MCF 10A (cell line): ENCODE results near the gene MAPK1. TPM values are rescaled to one million over a fixed set of nuclear protein-coding genes. Genes with fewer than 3 reads are reported as not detected.
"Not testable (repeated sequence)": the region's sequence is repeated elsewhere in the genome, so short reads cannot be mapped to it uniquely, and the experiment has no call there.

ENCODE experiments used
- BruUV-seq: library from RNA; stranded (reverse); fragments of 400-500 nt; replicated peaks from 2 replicates; lab custom pipeline; 2021; lab: Mats Ljungman, UMichigan
- CTCF ChIA-PET: fragments of 300-600 bp; sonication (Branson Sonifier 250); formaldehyde crosslinking; extraction: SDS; loops from one replicate; lab custom pipeline; 2021; ENCODE audit warnings: antibody characterized with exemption, inconsistent platforms; lab: Yijun Ruan, JAX
- POLR2A ChIA-PET: fragments of 300-600, 350-650 bp; sonication (Branson Sonifier 250); formaldehyde crosslinking; extraction: SDS; loops from one replicate; lab custom pipeline; 2020; ENCODE audit warnings: antibody characterized with exemption, inconsistent platforms; lab: Yijun Ruan, JAX
- DNase-seq: peaks from one replicate; pipeline ENCODE4 v3.0.0-alpha.2; 2018; ENCODE audit not compliant: unreplicated experiment
- H3K27ac Mint-ChIP-seq: one replicate; pipeline ENCODE4 v1.8.0; 2022; ENCODE audit warnings: mild to moderate bottlenecking, low read depth, mixed read lengths; ENCODE audit not compliant: unreplicated experiment
- H3K27me3 Mint-ChIP-seq: one replicate; pipeline ENCODE4 v1.8.0; 2022; ENCODE audit warnings: mixed read lengths; ENCODE audit not compliant: insufficient read depth, unreplicated experiment
- H3K36me3 Mint-ChIP-seq: one replicate; pipeline ENCODE4 v1.8.0; 2022; ENCODE audit warnings: mild to moderate bottlenecking, moderate library complexity, mixed read lengths; ENCODE audit not compliant: insufficient read depth, unreplicated experiment
- H3K4me1 Mint-ChIP-seq: one replicate; pipeline ENCODE4 v1.8.0; 2022; ENCODE audit warnings: mixed read lengths; ENCODE audit not compliant: insufficient read depth, unreplicated experiment
- H3K4me3 Mint-ChIP-seq: one replicate; pipeline ENCODE4 v1.8.0; 2022; ENCODE audit warnings: mild to moderate bottlenecking, moderate library complexity, mixed read lengths; ENCODE audit not compliant: unreplicated experiment
- H3K9me3 Mint-ChIP-seq: one replicate; pipeline ENCODE4 v1.8.0; 2022; ENCODE audit warnings: mixed read lengths; ENCODE audit not compliant: unreplicated experiment
- CTCF ChIP-seq: fragments of 200-600 bp; IDR thresholded peaks from one replicate; pipeline ENCODE4 v1.8.0; 2022; ENCODE audit warnings: antibody characterized with exemption, mild to moderate bottlenecking; ENCODE audit not compliant: unreplicated experiment
- intact Hi-C: fragments of 100-400 bp; cut with micrococcal nuclease; formaldehyde crosslinking; loops from 2 replicates; pipeline ENCODE4 v1.14.1; 2022
- total RNA-seq: library from RNA; stranded (reverse); gene quantifications from 2 replicates; pipeline ENCODE4 v1.2.3, GENCODE V29; 2022

The MAPK1 gene
- total RNA-seq, 1 experiment from 2014 or later: 123 TPM

DNA sequence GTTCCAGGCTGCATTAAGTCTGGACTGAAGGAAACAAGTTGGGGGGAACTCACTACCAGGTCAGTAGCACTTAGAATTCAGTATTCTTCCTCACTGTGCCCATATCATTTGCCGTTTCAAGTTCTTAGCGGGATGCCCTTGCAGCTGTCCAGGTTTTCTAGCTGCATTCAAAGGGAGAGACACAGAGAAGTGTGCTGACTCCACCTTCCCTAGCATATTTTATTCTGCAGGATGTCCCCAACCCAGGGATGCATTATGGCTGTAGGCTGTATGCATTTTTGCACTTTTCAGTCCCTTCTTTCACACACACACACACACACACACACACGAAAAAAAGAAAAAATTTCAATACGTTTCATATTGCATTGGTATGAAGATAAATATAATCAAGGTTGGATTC lies 35.8 kb upstream of the MAPK1 start:
- CTCF ChIA-PET: no interaction called here
- Mint-ChIP-seq H3K4me3 (no peak overlapping the region), H3K9me3 (no peaks in the 10 kb centered on the region), H3K27me3 (no peaks in the 10 kb centered on the region), H3K4me1 (no peaks in the 10 kb centered on the region), H3K36me3 (no peaks in the 10 kb centered on the region), H3K27ac (no peak overlapping the region)
- BruUV-seq: no TSS peak
- no peak for TF ChIP-seq CTCF
- POLR2A ChIA-PET: no interaction called here
- DNase-seq: no peak
- intact Hi-C loops: no loop called here

- POLR2A ChIA-PET: no interaction called here
- no TSS peak for BruUV-seq
- Mint-ChIP-seq H3K9me3 (no peaks in the 10 kb centered on the region), H3K4me3 (no peak overlapping the region), H3K27me3 (no peaks in the 10 kb centered on the region), H3K36me3 (no peaks in the 10 kb centered on the region), H3K4me1 (no peaks in the 10 kb centered on the region), H3K27ac (no peak overlapping the region)
- no peak for DNase-seq
- TF ChIP-seq CTCF: no peak
- intact Hi-C loops: no loop called here
- CTCF ChIA-PET: interaction anchor here (0.8 kb wide), 1 partner anchor 36 kb away, joined by 3 read pairs; no protein-coding TSS in a partner anchor
Observed at GRCh38 chr22:21902296-21903087, 35.0 kb upstream of the MAPK1 start.

GRCh38 chr22:21898354-21898896 lies 31.0 kb upstream of the MAPK1 start:
- BruUV-seq: no TSS peak
- Mint-ChIP-seq H3K27me3 (no peaks in the 10 kb centered on the region), H3K36me3 (no peaks in the 10 kb centered on the region), H3K4me1 (no peaks in the 10 kb centered on the region), H3K9me3 (no peaks in the 10 kb centered on the region), H3K27ac (no peak overlapping the region), H3K4me3 (no peak overlapping the region)
- DNase-seq: no peak
- intact Hi-C loops: no loop called here
- ChIA-PET CTCF (no interaction called here), POLR2A (no interaction called here)
- no peak for TF ChIP-seq CTCF

GRCh38 chr22:21896951-21897513 lies 29.6 kb upstream of the MAPK1 start:
- DNase-seq: no peak
- POLR2A ChIA-PET: interaction anchor here (0.6 kb wide), 1 partner anchor 10 kb away, joined by 3 read pairs; no protein-coding TSS in a partner anchor
- intact Hi-C loops: no loop called here
- Mint-ChIP-seq H3K27me3 (no peaks in the 10 kb centered on the region), H3K36me3 (no peaks in the 10 kb centered on the region), H3K9me3 (no peaks in the 10 kb centered on the region), H3K4me3 (no peak overlapping the region), H3K27ac (no peak overlapping the region), H3K4me1 (no peaks in the 10 kb centered on the region)
- CTCF ChIA-PET: interaction anchor here (0.9 kb wide), 1 partner anchor 24 kb away, joined by 3 read pairs; no protein-coding TSS in a partner anchor
- BruUV-seq: no TSS peak
- TF ChIP-seq CTCF: no peak

DNA sequence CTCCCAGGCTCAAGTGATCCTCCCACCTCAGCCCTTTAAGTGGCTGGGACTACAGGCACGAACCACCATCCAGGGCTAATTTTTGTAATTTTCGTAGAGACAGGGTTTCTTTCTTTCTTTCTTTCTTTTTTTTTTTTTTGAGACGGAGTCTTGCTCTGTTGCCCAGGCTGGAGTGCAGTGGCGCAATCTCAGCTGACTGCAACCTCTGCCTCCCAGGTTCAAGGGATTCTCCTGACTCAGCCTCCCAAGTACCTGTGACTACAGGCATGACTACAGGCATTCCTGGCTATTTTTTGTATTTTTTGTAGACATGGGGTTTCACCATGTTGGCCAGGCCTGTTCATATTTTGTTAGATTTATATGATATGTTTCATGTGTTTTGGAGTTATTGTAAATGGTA lies 28.8 kb upstream of the MAPK1 start:
- H3K4me3 Mint-ChIP-seq, CTCF ChIA-PET, intact Hi-C loops, BruUV-seq, H3K9me3 Mint-ChIP-seq, DNase-seq, H3K27ac Mint-ChIP-seq, H3K27me3 Mint-ChIP-seq, H3K4me1 Mint-ChIP-seq, H3K36me3 Mint-ChIP-seq: not testable (repeated sequence)
- POLR2A ChIA-PET: interaction anchor here (0.6 kb wide), 1 partner anchor 10 kb away, joined by 3 read pairs; no protein-coding TSS in a partner anchor
